ENCODE measurements around the gene SLC22A25. TPM values are rescaled to one million over a fixed set of nuclear protein-coding genes. Genes with fewer than 3 reads are reported as not detected.

SLC22A25 gene
- total RNA-seq, 2 experiments from 2014 or later: not detected

- ATAC-seq (ENCODE audit: poor library complexity) (no peak), DNase-seq (no peak)
- CTCF ChIA-PET: no interaction called here
- Mint-ChIP-seq H3K4me1 (ENCODE audit: low read depth) (no peaks in the 10 kb centered on the region), H3K4me3 (no peak overlapping the region), H3K27me3 (peaks cover 73% of the 10 kb centered on the region), H3K9me3 (peaks cover 2% of the 10 kb centered on the region), H3K36me3 (ENCODE audit: low read depth) (no peaks in the 10 kb centered on the region), H3K27ac (no peak overlapping the region)
- intact Hi-C loops (cut with DNase I, micrococcal nuclease): no loop called here
- no peak for TF ChIP-seq CTCF (IDR thresholded peaks at IDR 0.05)
- H3K4me1 ChIP-seq (ENCODE audit: insufficient read depth, low read length): no peaks in the 10 kb centered on the region
- H3K27ac ChIP-seq (ENCODE audit: low read depth in 1 of 2, low read length in 2 of 2): no peak overlapping the region
- H3K27me3 ChIP-seq (ENCODE audit: control insufficient read depth in 1 of 2, insufficient read depth in 2 of 2, low read length in 2 of 2): peaks cover 10 to 20% of the 10 kb centered on the region in 2 experiments
- POLR2A ChIA-PET: no interaction called here
- peaks cover 0 to 6% of the 10 kb centered on the region in 2 experiments for H3K9me3 ChIP-seq (ENCODE audit: control insufficient read depth in 1 of 2, insufficient read depth in 1 of 2, low read length in 2 of 2)
- no peaks in the 10 kb centered on the region for H3K36me3 ChIP-seq (ENCODE audit: insufficient read depth, low read length)
- no peak overlapping the region for H3K4me3 ChIP-seq (ENCODE audit: low read length)
These were observed 39.2 kb upstream of the SLC22A25 start for GRCh38 chr11:63282579-63282978.

- Histone ChIP-seq H3K4me3 (ENCODE audit: low read length) (no peak overlapping the region), H3K27me3 (ENCODE audit: control insufficient read depth in 1 of 2, insufficient read depth in 2 of 2, low read length in 2 of 2) (peaks cover 10 to 21% of the 10 kb centered on the region in 2 experiments), H3K4me1 (ENCODE audit: insufficient read depth, low read length) (no peaks in the 10 kb centered on the region), H3K27ac (ENCODE audit: low read depth in 1 of 2, low read length in 2 of 2) (no peak overlapping the region), H3K9me3 (ENCODE audit: control insufficient read depth in 1 of 2, insufficient read depth in 1 of 2, low read length in 2 of 2) (peaks cover 0 to 6% of the 10 kb centered on the region in 2 experiments), H3K36me3 (ENCODE audit: insufficient read depth, low read length) (no peaks in the 10 kb centered on the region)
- H3K4me3 Mint-ChIP-seq: no peak overlapping the region
- POLR2A ChIA-PET: no interaction called here
- no peak overlapping the region for H3K27ac Mint-ChIP-seq
- no peaks in the 10 kb centered on the region for H3K36me3 Mint-ChIP-seq (ENCODE audit: low read depth)
- no peaks in the 10 kb centered on the region for H3K4me1 Mint-ChIP-seq (ENCODE audit: low read depth)
- ATAC-seq (ENCODE audit: poor library complexity) (no peak), DNase-seq (no peak)
- intact Hi-C loops (cut with DNase I, micrococcal nuclease): no loop called here
- CTCF ChIA-PET: no interaction called here
- TF ChIP-seq CTCF (IDR thresholded peaks at IDR 0.05): no peak
- H3K27me3 Mint-ChIP-seq: peaks cover 56% of the 10 kb centered on the region
- H3K9me3 Mint-ChIP-seq: no peaks in the 10 kb centered on the region
These were observed 37.5 kb upstream of the SLC22A25 start for GRCh38 chr11:63280920-63281319.

- Mint-ChIP-seq H3K27ac (no peak overlapping the region), H3K27me3 (peaks cover 38% of the 10 kb centered on the region), H3K9me3 (no peaks in the 10 kb centered on the region), H3K4me3 (no peak overlapping the region), H3K36me3 (ENCODE audit: low read depth) (no peaks in the 10 kb centered on the region), H3K4me1 (ENCODE audit: low read depth) (no peaks in the 10 kb centered on the region)
- CTCF ChIA-PET: no interaction called here
- no peak for TF ChIP-seq CTCF (IDR thresholded peaks at IDR 0.05)
- intact Hi-C loops (cut with DNase I, micrococcal nuclease): no loop called here
- Histone ChIP-seq H3K4me1 (ENCODE audit: insufficient read depth, low read length) (no peaks in the 10 kb centered on the region), H3K4me3 (ENCODE audit: low read length) (no peak overlapping the region), H3K36me3 (ENCODE audit: insufficient read depth, low read length) (no peaks in the 10 kb centered on the region), H3K27me3 (ENCODE audit: control insufficient read depth in 1 of 2, insufficient read depth in 2 of 2, low read length in 2 of 2) (peaks cover 8 to 18% of the 10 kb centered on the region in 2 experiments), H3K9me3 (ENCODE audit: control insufficient read depth in 1 of 2, insufficient read depth in 1 of 2, low read length in 2 of 2) (no peaks in the 10 kb centered on the region), H3K27ac (ENCODE audit: low read depth in 1 of 2, low read length in 2 of 2) (no peak overlapping the region)
- POLR2A ChIA-PET: no interaction called here
- ATAC-seq (ENCODE audit: poor library complexity) (no peak), DNase-seq (peak in 1 of 14 experiments; percentile 3)
These were observed 34.0 kb upstream of the SLC22A25 start for GRCh38 chr11:63277345-63277943.

All from CD4-positive, alpha-beta T cell (primary cell).